HEK293 (cell line): Measurements from ENCODE around the gene PLEKHA4.

Experiments used
- CTCF ChIA-PET: fragments of 350-600 bp; formaldehyde crosslinking; extraction: SDS; loops from one replicate; lab custom pipeline; 2021; ENCODE audit warnings: antibody characterized with exemption; lab: Yijun Ruan, JAX
- POLR2A ChIA-PET: fragments of 300-600 bp; formaldehyde crosslinking; extraction: SDS; loops from one replicate; lab custom pipeline; 2020; ENCODE audit warnings: antibody characterized with exemption, inconsistent platforms; lab: Yijun Ruan, JAX
- H3K27ac ChIP-seq: fragments of 200-500 bp; sonication (Bioruptor generic); 2 replicates; pipeline ENCODE4 v1.5.1; 2014; ENCODE audit warnings: low read depth, low read length, control low read depth, inconsistent platforms; ENCODE audit errors: extremely low read depth
- H3K36me3 ChIP-seq, 2 experiments: fragments of 200-500 bp in 1 of 2; sonication (Bioruptor generic) in 1 of 2; 1 replicate in 1 of 2; 2 replicates in 1 of 2; pipeline ENCODE4 v1.5.1; 2014 to 2017; ENCODE audit warnings: inconsistent platforms in 2 of 2, low read length in 2 of 2; ENCODE audit not compliant: control insufficient read depth in 2 of 2, insufficient read depth in 1 of 2
- H3K4me1 ChIP-seq: fragments of 200-500 bp; sonication (Bioruptor generic); 2 replicates; pipeline ENCODE4 v1.5.1; 2014; ENCODE audit warnings: mild to moderate bottlenecking, low read length, inconsistent platforms; ENCODE audit not compliant: control insufficient read depth, insufficient read depth
- H3K4me3 ChIP-seq: 2 replicates; pipeline ENCODE4 v1.5.1; 2011; ENCODE audit warnings: low read depth, mild to moderate bottlenecking, control low read depth, low read length, moderate library complexity
- H3K9me3 ChIP-seq: fragments of 200-500 bp; sonication (Bioruptor generic); 2 replicates; pipeline ENCODE4 v1.5.1; 2014; ENCODE audit warnings: low read depth, low read length, inconsistent platforms; ENCODE audit not compliant: control insufficient read depth, insufficient read depth
- KLF1 ChIP-seq: fragments of 450-650 bp; formaldehyde crosslinking; IDR thresholded peaks from 2 replicates; pipeline ENCODE4 v1.5.1; 2016; ENCODE audit warnings: missing biosample characterization, missing genetic modification characterization
- KLF16 ChIP-seq: fragments of 450-650 bp; formaldehyde crosslinking; IDR thresholded peaks from 2 replicates; pipeline ENCODE4 v1.5.1; 2017; ENCODE audit warnings: missing biosample characterization, missing genetic modification characterization
- KLF17 ChIP-seq: fragments of 450-650 bp; formaldehyde crosslinking; IDR thresholded peaks from 2 replicates; pipeline ENCODE4 v1.5.1; 2016; ENCODE audit warnings: missing biosample characterization, missing genetic modification characterization
- KLF8 ChIP-seq: fragments of 450-650 bp; formaldehyde crosslinking; IDR thresholded peaks from 2 replicates; pipeline ENCODE4 v1.5.1; 2016; ENCODE audit warnings: missing biosample characterization, missing genetic modification characterization
- KLF9 ChIP-seq: fragments of 450-650 bp; formaldehyde crosslinking; IDR thresholded peaks from 2 replicates; pipeline ENCODE4 v1.5.1; 2016; ENCODE audit warnings: missing biosample characterization, missing genetic modification characterization, low read depth
- PATZ1 ChIP-seq: fragments of 450-650 bp; formaldehyde crosslinking; IDR thresholded peaks from 2 replicates; pipeline ENCODE4 v1.5.1; 2016; ENCODE audit warnings: missing biosample characterization, missing genetic modification characterization
- SP3 ChIP-seq: fragments of 450-650 bp; formaldehyde crosslinking; IDR thresholded peaks from 2 replicates; pipeline ENCODE4 v1.5.1; 2016; ENCODE audit warnings: missing biosample characterization, missing genetic modification characterization
- ZBTB17 ChIP-seq: fragments of 450-650 bp; formaldehyde crosslinking; IDR thresholded peaks from 2 replicates; pipeline ENCODE4 v1.5.1; 2016; ENCODE audit warnings: missing biosample characterization, missing genetic modification characterization
- ZBTB20 ChIP-seq: fragments of 450-650 bp; formaldehyde crosslinking; IDR thresholded peaks from 2 replicates; pipeline ENCODE4 v1.5.1; 2016; ENCODE audit warnings: missing biosample characterization, missing genetic modification characterization
- ZBTB48 ChIP-seq: fragments of 450-650 bp; formaldehyde crosslinking; IDR thresholded peaks from 2 replicates; pipeline ENCODE4 v1.5.1; 2016; ENCODE audit warnings: missing biosample characterization, missing genetic modification characterization
- ZFP69B ChIP-seq: fragments of 450-650 bp; formaldehyde crosslinking; IDR thresholded peaks from 2 replicates; pipeline ENCODE4 v1.5.1; 2016; ENCODE audit warnings: missing biosample characterization, missing genetic modification characterization
- ZNF16 ChIP-seq: fragments of 450-650 bp; formaldehyde crosslinking; IDR thresholded peaks from 2 replicates; pipeline ENCODE4 v1.5.1; 2016; ENCODE audit warnings: low read depth, missing biosample characterization, missing genetic modification characterization
- ZNF169 ChIP-seq: fragments of 450-650 bp; formaldehyde crosslinking; IDR thresholded peaks from 2 replicates; pipeline ENCODE4 v1.5.1; 2016; ENCODE audit warnings: missing biosample characterization, missing genetic modification characterization
- ZNF18 ChIP-seq: fragments of 450-650 bp; formaldehyde crosslinking; IDR thresholded peaks from 2 replicates; pipeline ENCODE4 v1.5.1; 2016; ENCODE audit warnings: missing biosample characterization, missing genetic modification characterization
- ZNF24 ChIP-seq: fragments of 450-650 bp; formaldehyde crosslinking; IDR thresholded peaks from 2 replicates; pipeline ENCODE4 v1.5.1; 2016; ENCODE audit warnings: missing biosample characterization, missing genetic modification characterization
- ZNF335 ChIP-seq: fragments of 450-650 bp; formaldehyde crosslinking; conservative IDR thresholded peaks from 2 replicates; pipeline ENCODE4 v1.5.1; 2016; ENCODE audit warnings: missing biosample characterization, missing genetic modification characterization
- ZNF398 ChIP-seq: fragments of 450-650 bp; formaldehyde crosslinking; IDR thresholded peaks from 2 replicates; pipeline ENCODE4 v1.5.1; 2017; ENCODE audit warnings: missing biosample characterization, missing genetic modification characterization
- ZNF600 ChIP-seq: fragments of 450-650 bp; formaldehyde crosslinking; IDR thresholded peaks from 2 replicates; pipeline ENCODE4 v1.5.1; 2016; ENCODE audit warnings: missing biosample characterization, missing genetic modification characterization
- ZNF624 ChIP-seq: fragments of 450-650 bp; formaldehyde crosslinking; IDR thresholded peaks from 2 replicates; pipeline ENCODE4 v1.5.1; 2017; ENCODE audit warnings: missing biosample characterization, missing genetic modification characterization
- ZNF692 ChIP-seq: fragments of 450-650 bp; formaldehyde crosslinking; IDR thresholded peaks from 2 replicates; pipeline ENCODE4 v1.5.1; 2016; ENCODE audit warnings: missing biosample characterization, missing genetic modification characterization
- ZNF76 ChIP-seq: fragments of 450-650 bp; formaldehyde crosslinking; IDR thresholded peaks from 2 replicates; pipeline ENCODE4; 2016; ENCODE audit warnings: low read depth, missing biosample characterization, missing genetic modification characterization, borderline replicate concordance
- ZNF785 ChIP-seq: fragments of 450-650 bp; formaldehyde crosslinking; IDR thresholded peaks from 2 replicates; pipeline ENCODE4 v1.5.1; 2016; ENCODE audit warnings: missing biosample characterization, missing genetic modification characterization
- ZNF843 ChIP-seq: fragments of 450-650 bp; formaldehyde crosslinking; IDR thresholded peaks from 2 replicates; pipeline ENCODE4 v1.5.1; 2016; ENCODE audit warnings: missing biosample characterization, missing genetic modification characterization

The PLEKHA4 gene

GRCh38 chr19:48821633-48822032 lies 46.8 kb downstream of the PLEKHA4 start (continued):
- TF ChIP-seq ZNF76 (tag by site-specific recombination), result no peak

- Histone ChIP-seq H3K4me1 (peaks cover 4% of the 10 kb centered on the region; the same call in 1 of the 2 replicates), H3K36me3 (peaks cover 0 to 4% of the 10 kb centered on the region in 2 experiments; a peak in 2 of 3 replicates), H3K9me3 (no peaks in the 10 kb centered on the region), H3K27ac (no peak overlapping the region), H3K4me3 (no peak overlapping the region)
- ChIA-PET POLR2A (no interaction called here), CTCF (interaction anchor here (0.7 to 2.2 kb wide), 2 partner anchors 14 to 31 kb away, joined by 5 to 13 read pairs; no protein-coding TSS in a partner anchor)
- TF ChIP-seq ZFP69B (tag by site-specific recombination) (peak; percentile 50; the same call in 1 of the 2 replicates), KLF1 (tag by site-specific recombination) (peak; percentile 94), KLF9 (tag by site-specific recombination) (peak; percentile 37; the same call in 1 of the 2 replicates), KLF8 (0 out of 2 replicates have a peak, but pooled peaks have one; percentile 13), ZBTB48 (peak; percentile 81), ZNF398 (tag by site-specific recombination) (0 out of 2 replicates have a peak, but pooled peaks have one; percentile 30), ZNF692 (tag by site-specific recombination) (peak; percentile 94), ZNF624 (no peak), ZNF169 (tag by site-specific recombination) (no peak), ZNF16 (tag by site-specific recombination) (peak; percentile 91), ZNF785 (no peak), ZNF18 (tag by site-specific recombination) (no peak), ZNF600 (tag by site-specific recombination) (0 out of 2 replicates have a peak, but pooled peaks have one; percentile 11), PATZ1 (tag by site-specific recombination) (peak; percentile 33; the same call in 1 of the 2 replicates), ZBTB17 (tag by site-specific recombination) (0 out of 2 replicates have a peak, but pooled peaks have one; percentile 24), ZNF24 (tag by site-specific recombination) (peak; percentile 54; the same call in 1 of the 2 replicates), SP3 (tag by site-specific recombination) (no peak), KLF17 (tag by site-specific recombination) (0 out of 2 replicates have a peak, but pooled peaks have one; percentile 26), KLF16 (tag by site-specific recombination) (0 out of 2 replicates have a peak, but pooled peaks have one; percentile 24), ZNF335 (tag by site-specific recombination) (peak; percentile 41; the same call in 1 of the 2 replicates), ZNF843 (0 out of 2 replicates have a peak, but pooled peaks have one; percentile 29), ZBTB20 (tag by site-specific recombination) (peak; percentile 27; the same call in 1 of the 2 replicates)
Observed at GRCh38 chr19:48819366-48819816, 49.0 kb downstream of the PLEKHA4 start.
